Tibial nerve (tissue), 4 donors: ENCODE results near the gene FBXW8. TPM values are rescaled to one million over a fixed set of nuclear protein-coding genes. Genes with fewer than 3 reads are reported as not detected.

Experiments used
- DNase-seq, 2 donors: peaks; one replicate each; pipeline ENCODE4 v3.0.0-alpha.2; 2019; ENCODE audit warnings: low spot score in 2 of 2
- H3K27ac ChIP-seq, 4 donors: fragments of 200-600 bp; sonication (generic) in 3 of 4; one replicate each; pipeline ENCODE4 v1.5.1; 2017 to 2019; ENCODE audit warnings: mild to moderate bottlenecking in 1 of 4
- H3K27me3 ChIP-seq, 2 donors: fragments of 200-600 bp; sonication (generic) in 1 of 2; one replicate each; pipeline versions ENCODE4 v1.5.1 to v1.6.0; 2017 to 2019
- H3K36me3 ChIP-seq, 3 donors: fragments of 200-600 bp; sonication (generic); one replicate each; pipeline ENCODE4 v1.5.1; 2018 to 2019
- H3K4me1 ChIP-seq, 4 donors: fragments of 200-600 bp; sonication (generic) in 3 of 4; one replicate each; pipeline ENCODE4 v1.5.1; 2017 to 2019
- H3K4me3 ChIP-seq, 4 donors: fragments of 200-600 bp; sonication (generic) in 3 of 4; one replicate each; pipeline ENCODE4 v1.5.1; 2017 to 2019; ENCODE audit warnings: mild to moderate bottlenecking in 1 of 4, moderate library complexity in 1 of 4
- H3K9me3 ChIP-seq, 4 donors: fragments of 200-600 bp; sonication (generic) in 3 of 4; one replicate each; pipeline ENCODE4 v1.5.1; 2017 to 2019
- CTCF ChIP-seq, 5 experiments: fragments of 200-600 bp in 3 of 5; fragments of 450-650 bp in 2 of 5; sonication (generic) in 3 of 5; IDR thresholded peaks; one replicate each; pipeline ENCODE4 v1.5.1; 2016 to 2019; ENCODE audit warnings: antibody characterized with exemption in 5 of 5, mild to moderate bottlenecking in 3 of 5, moderate library complexity in 2 of 5
- EP300 ChIP-seq, 2 donors: sonication (generic); formaldehyde crosslinking; IDR thresholded peaks; one replicate each; pipeline ENCODE4 v1.6.1; 2017; ENCODE audit warnings: antibody characterized with exemption in 2 of 2, mild to moderate bottlenecking in 1 of 2
- POLR2A ChIP-seq, 2 donors: fragments of 450-650 bp; IDR thresholded peaks; one replicate each; pipeline ENCODE4 v1.6.1; 2017; ENCODE audit warnings: antibody characterized with exemption in 2 of 2, mild to moderate bottlenecking in 2 of 2, moderate library complexity in 2 of 2
- WGBS, 2 donors: methylation state at CpG; one replicate each; pipeline ENCODE4 v1.1.5; 2018; 5-methylcytosine and 5-hydroxymethylcytosine counted together
- total RNA-seq, 4 donors: library from RNA; depleted of rRNA; stranded (reverse); fragments of >200 nt; gene quantifications; one replicate each; pipeline ENCODE4 v1.1.0, GENCODE V29; 2016

Gene FBXW8
- total RNA-seq, 4 donors from 2014 or later, result 26.7 to 38.4 (median 29.0) TPM

DNA sequence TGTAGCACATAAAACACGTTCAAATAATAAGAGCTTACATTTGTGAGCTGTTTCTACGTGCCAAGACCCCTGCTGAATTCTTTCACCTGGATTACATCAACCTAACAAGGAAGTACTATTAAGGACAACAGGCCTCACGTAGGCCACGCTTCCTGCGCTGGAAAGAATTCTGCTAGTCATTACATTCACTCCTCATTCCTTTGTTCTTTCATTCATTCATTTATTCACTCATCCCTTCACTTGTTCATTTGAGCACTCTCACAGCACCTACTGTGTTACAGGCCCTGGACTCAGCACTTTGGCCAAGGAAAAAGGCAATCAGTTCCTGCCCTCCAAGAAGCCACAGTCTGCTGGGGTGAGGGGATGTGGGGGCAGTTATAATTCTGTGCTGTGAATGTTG, 160.3 kb downstream of the FBXW8 start:
- no peak for DNase-seq
- Histone ChIP-seq H3K27ac (no peak overlapping the region), H3K4me1 (no peaks in the 10 kb centered on the region), H3K4me3 (no peak overlapping the region), H3K9me3 (no peaks in the 10 kb centered on the region), H3K27me3 (no peaks in the 10 kb centered on the region), H3K36me3 (no peaks in the 10 kb centered on the region)
- TF ChIP-seq CTCF (IDR thresholded peaks at IDR 0.05), result no peak
- no peak for TF ChIP-seq POLR2A (IDR thresholded peaks at IDR 0.05)
- TF ChIP-seq EP300 (IDR thresholded peaks at IDR 0.05), result no peak
- 78 to 79% methylated on average over 5 of the region's 5 CpGs for WGBS, 2 donors

DNA sequence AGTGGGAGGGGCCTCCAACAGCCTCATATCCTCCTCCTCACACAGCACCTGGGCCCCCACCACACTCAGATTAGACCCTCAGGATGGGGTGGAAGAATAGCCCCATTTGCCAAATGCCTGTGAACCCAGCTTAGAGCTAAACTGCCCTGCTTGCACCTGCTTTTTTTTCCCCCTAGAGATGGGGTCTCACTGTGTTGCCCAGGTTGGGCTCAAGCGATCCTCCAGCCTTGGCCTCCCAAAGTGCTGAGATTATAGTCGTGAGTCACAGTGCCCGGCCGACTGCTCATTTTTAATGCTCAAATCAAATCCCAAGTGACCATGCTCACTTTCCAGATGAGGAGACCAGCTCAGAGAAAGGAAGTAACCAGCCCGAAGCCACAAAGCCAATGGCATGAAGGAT, 161.4 kb downstream of the FBXW8 start:
- Histone ChIP-seq H3K4me1 (no peaks in the 10 kb centered on the region), H3K4me3 (no peak overlapping the region), H3K27me3 (no peaks in the 10 kb centered on the region), H3K9me3 (no peaks in the 10 kb centered on the region), H3K36me3 (no peaks in the 10 kb centered on the region), H3K27ac (no peak overlapping the region)
- no peak for DNase-seq
- WGBS, 2 donors, result 87 to 95% methylated on average over 5 of the region's 5 CpGs
- TF ChIP-seq CTCF (IDR thresholded peaks at IDR 0.05), result no peak
- no peak for TF ChIP-seq POLR2A (IDR thresholded peaks at IDR 0.05)
- no peak for TF ChIP-seq EP300 (IDR thresholded peaks at IDR 0.05)

DNA sequence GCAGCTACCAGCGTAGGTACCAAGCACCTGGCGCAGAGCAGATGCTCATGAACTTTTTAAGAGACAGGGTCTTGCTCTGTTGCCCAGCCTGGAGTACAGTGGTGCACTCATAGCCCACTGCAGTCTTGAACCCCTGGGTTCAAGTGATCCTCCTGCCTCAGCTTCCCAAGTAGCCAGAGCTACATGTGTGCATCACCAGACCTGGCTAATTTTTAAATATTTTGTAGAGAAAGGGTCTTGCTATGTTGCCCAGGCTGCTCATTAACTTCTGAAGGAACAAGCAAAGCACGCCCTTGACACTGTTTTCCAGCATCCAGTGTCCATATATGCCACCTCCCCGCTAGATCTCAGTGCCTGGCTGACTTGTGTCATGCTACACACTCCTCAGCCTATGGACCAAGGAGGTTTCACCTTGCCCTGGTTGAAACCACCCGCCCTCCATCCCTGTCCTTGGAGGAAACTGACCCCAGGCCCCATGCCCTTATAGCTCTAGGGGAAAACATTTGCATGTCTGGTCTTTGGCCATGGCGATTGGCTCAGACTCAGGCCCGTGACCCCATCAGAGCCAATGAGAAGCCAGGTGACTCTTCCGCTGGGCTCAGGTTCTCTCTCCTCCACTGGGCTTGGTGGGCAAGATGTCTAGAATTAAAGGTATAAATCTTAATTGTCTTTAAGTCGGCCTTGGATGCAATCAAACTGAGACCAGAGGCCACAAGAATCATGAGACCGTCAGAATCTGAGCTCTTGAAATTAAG, 162.2 kb downstream of the FBXW8 start:
- WGBS, 2 donors, result 80 to 88% methylated on average over 10 of the region's 10 CpGs
- TF ChIP-seq EP300 (IDR thresholded peaks at IDR 0.05), result no peak
- TF ChIP-seq CTCF (IDR thresholded peaks at IDR 0.05), result no peak
- no peak for TF ChIP-seq POLR2A (IDR thresholded peaks at IDR 0.05)
- H3K27ac ChIP-seq, result no peak overlapping the region
- no peak for DNase-seq
- H3K9me3 ChIP-seq, result no peaks in the 10 kb centered on the region
- H3K4me3 ChIP-seq, result no peak overlapping the region
- no peaks in the 10 kb centered on the region for H3K36me3 ChIP-seq
- no peaks in the 10 kb centered on the region for H3K4me1 ChIP-seq
- no peaks in the 10 kb centered on the region for H3K27me3 ChIP-seq

DNA sequence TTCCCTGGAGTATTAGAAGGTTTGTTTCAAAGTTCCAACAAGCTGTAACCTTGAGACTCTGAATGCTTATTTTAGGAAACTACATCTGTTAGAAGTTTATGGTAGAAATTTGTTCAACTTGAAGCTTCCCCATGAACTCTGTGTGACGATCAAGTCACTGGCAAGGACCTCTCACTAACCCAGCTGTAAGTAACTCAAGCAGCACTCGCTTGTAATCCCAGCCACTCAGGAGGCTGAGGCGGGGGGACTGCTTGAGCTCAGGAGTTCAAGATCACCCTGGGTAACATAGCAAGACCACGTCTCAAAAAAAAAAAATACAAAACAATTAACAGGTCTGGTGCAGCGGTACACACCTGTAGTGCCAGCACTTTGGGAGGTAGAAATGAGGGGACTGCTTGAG, 162.9 kb downstream of the FBXW8 start:
- no peak overlapping the region for H3K27ac ChIP-seq
- no peak for DNase-seq
- WGBS, 2 donors, result 60 to 67% methylated on average over 5 of the region's 5 CpGs

More for the DNA sequence above, 162.9 kb downstream of the FBXW8 start:
- no peaks in the 10 kb centered on the region for H3K27me3 ChIP-seq
- no peak overlapping the region for H3K4me3 ChIP-seq
- no peaks in the 10 kb centered on the region for H3K4me1 ChIP-seq
- no peaks in the 10 kb centered on the region for H3K9me3 ChIP-seq
- H3K36me3 ChIP-seq, result no peaks in the 10 kb centered on the region
- TF ChIP-seq CTCF (IDR thresholded peaks at IDR 0.05), result no peak
- no peak for TF ChIP-seq POLR2A (IDR thresholded peaks at IDR 0.05)
- TF ChIP-seq EP300 (IDR thresholded peaks at IDR 0.05), result no peak
